Sigmoid colon (tissue), 7 donors: ENCODE results near the gene FAM120AOS. TPM values are rescaled to one million over a fixed set of nuclear protein-coding genes. Genes with fewer than 3 reads are reported as not detected.

Experiments
- DNase-seq: peaks from one replicate; pipeline ENCODE4 v3.0.0-alpha.2; 2019
- H3K27ac ChIP-seq, 4 donors: fragments of 200-600 bp; sonication (generic); one replicate each; pipeline ENCODE4 v1.5.1; 2016 to 2019; ENCODE audit warnings: mild to moderate bottlenecking in 1 of 4
- H3K27me3 ChIP-seq, 3 donors: fragments of 200-600 bp; sonication (generic); one replicate each; pipeline ENCODE4 v1.5.1; 2019; ENCODE audit warnings: mild to moderate bottlenecking in 1 of 3
- H3K36me3 ChIP-seq, 4 donors: fragments of 200-600 bp; sonication (generic); one replicate each; pipeline ENCODE4 v1.5.1; 2016 to 2019
- H3K4me1 ChIP-seq, 4 donors: fragments of 200-600 bp; sonication (generic); one replicate each; pipeline ENCODE4 v1.5.1; 2017 to 2019
- H3K4me3 ChIP-seq, 4 donors: fragments of 200-600 bp; sonication (generic); one replicate each; pipeline ENCODE4 v1.5.1; 2017 to 2019; ENCODE audit warnings: mild to moderate bottlenecking in 2 of 4, moderate library complexity in 1 of 4
- H3K9me3 ChIP-seq, 4 donors: fragments of 200-600 bp in 3 of 4; sonication (generic) in 3 of 4; one replicate each; pipeline versions ENCODE4 v1.5.1 to v1.6.1; 2013 to 2019
- CTCF ChIP-seq, 4 experiments: fragments of 450-650 bp in 3 of 4; fragments of 200-600 bp in 1 of 4; IDR thresholded peaks; one replicate each; pipeline ENCODE4 v1.5.1; 2016 to 2019; ENCODE audit warnings: antibody characterized with exemption in 4 of 4, mild to moderate bottlenecking in 3 of 4, moderate library complexity in 2 of 4
- EP300 ChIP-seq, 4 donors: sonication (generic); formaldehyde crosslinking; IDR thresholded peaks; one replicate each; pipeline ENCODE4 v1.6.1; 2017; ENCODE audit warnings: antibody characterized with exemption in 4 of 4
- POLR2A ChIP-seq, 2 donors: fragments of 450-650 bp; IDR thresholded peaks; one replicate each; pipeline ENCODE4 v1.6.1; 2016; ENCODE audit warnings: antibody characterized with exemption in 2 of 2, mild to moderate bottlenecking in 2 of 2, moderate library complexity in 2 of 2
- POLR2AphosphoS5 ChIP-seq, 4 donors: sonication (generic); formaldehyde crosslinking; IDR thresholded peaks; one replicate each; pipeline ENCODE4 v1.6.1; 2017; ENCODE audit warnings: antibody characterized with exemption in 4 of 4
- WGBS, 2 donors: extraction: QIAGEN DNeasy Blood & Tissue Kit; methylation state at CpG; one replicate each; pipeline ENCODE4 v1.1.7; 2013; 5-methylcytosine and 5-hydroxymethylcytosine counted together
- intact Hi-C: fragments of 100-400 bp; cut with DNase I; formaldehyde crosslinking; loops from one replicate; pipeline ENCODE4 v1.15.1; 2023
- polyA plus RNA-seq, 3 donors: library from polyadenylated mRNA; stranded (reverse); fragments of 200-250 nt; gene quantifications; one replicate each; pipeline ENCODE4 v1.2.3, GENCODE V29; 2013
- total RNA-seq, 4 donors: library from RNA; depleted of rRNA; stranded (reverse); fragments of >200 nt; gene quantifications; one replicate each; pipeline ENCODE4 v1.1.0, GENCODE V29; 2016
- donor health status: healthy with polysubstance abuse.
- donor health status: Bipolar disorder and iron deficiency.
- donor health status: healthy.

FAM120AOS gene
- total and polyA plus RNA-seq, 7 donors, result 50.3 to 86.5 (median 63.1) TPM

GRCh38 chr9:93483497-93483896 is 30.1 kb upstream of the FAM120AOS start:
- no peak overlapping the region for H3K27ac ChIP-seq
- no peak for DNase-seq
- peaks cover 0 to 10% (median 1%) of the 10 kb centered on the region in 4 donors for H3K36me3 ChIP-seq
- H3K9me3 ChIP-seq, result no peaks in the 10 kb centered on the region
- TF ChIP-seq EP300 (IDR thresholded peaks at IDR 0.05), result no peak
- TF ChIP-seq POLR2A (IDR thresholded peaks at IDR 0.05), result no peak
- no peak for TF ChIP-seq CTCF (IDR thresholded peaks at IDR 0.05)
- TF ChIP-seq POLR2AphosphoS5 (IDR thresholded peaks at IDR 0.05), result no peak
- intact Hi-C loops, result no loop called here
- WGBS, 2 donors, result 92 to 93% methylated on average over 2 of the region's 2 CpGs
- H3K27me3 ChIP-seq, result no peaks in the 10 kb centered on the region
- H3K4me3 ChIP-seq, result no peak overlapping the region
- peaks cover 0 to 19% (median 12%) of the 10 kb centered on the region in 4 donors for H3K4me1 ChIP-seq

GRCh38 chr9:93480728-93481324 is 27.4 kb upstream of the FAM120AOS start:
- intact Hi-C loops, result no loop called here
- Histone ChIP-seq H3K27me3 (no peaks in the 10 kb centered on the region), H3K4me3 (no peak overlapping the region), H3K4me1 (peaks cover 0 to 30% (median 15%) of the 10 kb centered on the region in 4 donors), H3K36me3 (peaks cover 0 to 16% (median 1%) of the 10 kb centered on the region in 4 donors), H3K27ac (no peak overlapping the region), H3K9me3 (no peaks in the 10 kb centered on the region)
- TF ChIP-seq CTCF (IDR thresholded peaks at IDR 0.05) (no peak), EP300 (IDR thresholded peaks at IDR 0.05) (no peak), POLR2A (IDR thresholded peaks at IDR 0.05) (no peak), POLR2AphosphoS5 (IDR thresholded peaks at IDR 0.05) (no peak)
- 90 to 95% methylated on average over 7 of the region's 7 CpGs for WGBS, 2 donors
- DNase-seq, result no peak

- no peaks in the 10 kb centered on the region for H3K9me3 ChIP-seq
- no peak overlapping the region for H3K4me3 ChIP-seq
- 88 to 94% methylated on average over 4 of the region's 4 CpGs for WGBS, 2 donors
- H3K36me3 ChIP-seq, result peaks cover 0 to 16% (median 1%) of the 10 kb centered on the region in 4 donors
- intact Hi-C loops, result no loop called here
- no peak for TF ChIP-seq POLR2AphosphoS5 (IDR thresholded peaks at IDR 0.05)
- TF ChIP-seq CTCF (IDR thresholded peaks at IDR 0.05), result no peak
- no peak for TF ChIP-seq EP300 (IDR thresholded peaks at IDR 0.05)
- no peak for TF ChIP-seq POLR2A (IDR thresholded peaks at IDR 0.05)
- H3K4me1 ChIP-seq, result peaks cover 0 to 35% (median 17%) of the 10 kb centered on the region in 4 donors
- no peaks in the 10 kb centered on the region for H3K27me3 ChIP-seq
- DNase-seq, result no peak
- H3K27ac ChIP-seq, result no peak overlapping the region
Measured at GRCh38 chr9:93480262-93480661, 26.9 kb upstream of the FAM120AOS start.

- peaks cover 0 to 12% (median 0%) of the 10 kb centered on the region in 4 donors for H3K36me3 ChIP-seq
- no peak for DNase-seq
Measured at GRCh38 chr9:93479726-93480125, 26.3 kb upstream of the FAM120AOS start.

More at GRCh38 chr9:93479726-93480125, 26.3 kb upstream of the FAM120AOS start:
- no peak for TF ChIP-seq EP300 (IDR thresholded peaks at IDR 0.05)
- no peak for TF ChIP-seq POLR2A (IDR thresholded peaks at IDR 0.05)
- no peak for TF ChIP-seq POLR2AphosphoS5 (IDR thresholded peaks at IDR 0.05)
- no peak for TF ChIP-seq CTCF (IDR thresholded peaks at IDR 0.05)
- H3K27ac ChIP-seq, result no peak overlapping the region
- H3K9me3 ChIP-seq, result no peaks in the 10 kb centered on the region
- no peak overlapping the region for H3K4me3 ChIP-seq
- H3K4me1 ChIP-seq, result peaks cover 0 to 37% (median 17%) of the 10 kb centered on the region in 4 donors
- no peaks in the 10 kb centered on the region for H3K27me3 ChIP-seq
- WGBS, 2 donors, result 90 to 94% methylated on average over 4 of the region's 4 CpGs
- intact Hi-C loops, result no loop called here
